ENCODE measurements around the gene OR10G4. TPM values are rescaled to one million over a fixed set of nuclear protein-coding genes. Genes with fewer than 3 reads are reported as not detected.
"Not testable (repeated sequence)": the region's sequence is repeated elsewhere in the genome, so short reads cannot be mapped to it uniquely, and the experiment has no call there.

Gene OR10G4, protein sequence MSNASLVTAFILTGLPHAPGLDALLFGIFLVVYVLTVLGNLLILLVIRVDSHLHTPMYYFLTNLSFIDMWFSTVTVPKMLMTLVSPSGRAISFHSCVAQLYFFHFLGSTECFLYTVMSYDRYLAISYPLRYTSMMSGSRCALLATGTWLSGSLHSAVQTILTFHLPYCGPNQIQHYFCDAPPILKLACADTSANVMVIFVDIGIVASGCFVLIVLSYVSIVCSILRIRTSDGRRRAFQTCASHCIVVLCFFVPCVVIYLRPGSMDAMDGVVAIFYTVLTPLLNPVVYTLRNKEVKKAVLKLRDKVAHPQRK
- not detected for total RNA-seq

DNA sequence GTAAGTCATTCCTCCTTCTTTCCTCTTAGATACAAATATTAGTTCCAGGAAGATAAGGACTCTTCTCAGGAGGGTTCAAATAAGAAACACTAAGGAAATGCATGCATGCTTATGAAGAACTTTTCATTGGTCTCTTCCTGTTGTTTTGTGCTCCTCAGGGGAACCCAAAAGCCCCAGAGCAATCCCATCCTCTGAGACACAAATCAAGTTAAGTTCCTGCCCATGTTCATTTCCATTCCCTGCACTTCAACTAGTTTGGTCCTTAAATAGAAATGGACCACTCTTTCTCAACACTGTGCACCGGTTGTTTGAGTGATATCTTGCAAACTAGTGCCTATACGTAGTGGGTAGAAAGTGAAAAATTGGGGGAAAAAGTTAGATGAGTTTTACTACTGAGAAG, at the start of gene OR10G4:
Gene OR10G4 (plus strand): TSS at position 301 of the 400 bp plus-strand sequence. CDS start 2,578 bp downstream, outside the sequence.
- no peaks in the 10 kb centered on the region for H3K9me3 Mint-ChIP-seq
- peak within 1 kb of the TSS in 1 of 2 donors; percentile 5 for H3K27ac Mint-ChIP-seq
- no peak for DNase-seq (ENCODE audit: low spot score in 2 of 2)
- H3K36me3 Mint-ChIP-seq = no peaks in the 10 kb centered on the region
- no peak for ATAC-seq

DNA sequence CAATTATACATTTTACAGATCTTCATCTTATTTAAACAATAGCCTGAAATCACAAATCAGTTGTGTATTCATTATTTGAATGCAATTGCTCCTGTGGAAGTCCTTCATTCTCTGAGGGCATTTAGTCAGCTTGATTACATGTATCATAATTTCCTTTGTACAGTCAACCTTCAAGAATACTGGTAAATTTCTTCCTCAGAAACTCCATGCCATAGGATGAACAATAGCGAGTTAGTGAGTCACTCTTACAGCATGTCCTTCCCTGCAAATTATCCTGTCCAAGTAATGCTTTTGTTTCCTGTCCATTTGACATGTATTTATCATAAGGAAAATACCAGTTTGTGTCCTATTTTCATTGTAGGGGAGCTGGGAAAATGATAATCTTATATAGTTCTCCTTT, 39.0 kb upstream of the OR10G4 start:
- peaks cover 0 to 5% of the 10 kb centered on the region in 2 donors for H3K9me3 Mint-ChIP-seq
- H3K36me3 Mint-ChIP-seq = no peaks in the 10 kb centered on the region

DNA sequence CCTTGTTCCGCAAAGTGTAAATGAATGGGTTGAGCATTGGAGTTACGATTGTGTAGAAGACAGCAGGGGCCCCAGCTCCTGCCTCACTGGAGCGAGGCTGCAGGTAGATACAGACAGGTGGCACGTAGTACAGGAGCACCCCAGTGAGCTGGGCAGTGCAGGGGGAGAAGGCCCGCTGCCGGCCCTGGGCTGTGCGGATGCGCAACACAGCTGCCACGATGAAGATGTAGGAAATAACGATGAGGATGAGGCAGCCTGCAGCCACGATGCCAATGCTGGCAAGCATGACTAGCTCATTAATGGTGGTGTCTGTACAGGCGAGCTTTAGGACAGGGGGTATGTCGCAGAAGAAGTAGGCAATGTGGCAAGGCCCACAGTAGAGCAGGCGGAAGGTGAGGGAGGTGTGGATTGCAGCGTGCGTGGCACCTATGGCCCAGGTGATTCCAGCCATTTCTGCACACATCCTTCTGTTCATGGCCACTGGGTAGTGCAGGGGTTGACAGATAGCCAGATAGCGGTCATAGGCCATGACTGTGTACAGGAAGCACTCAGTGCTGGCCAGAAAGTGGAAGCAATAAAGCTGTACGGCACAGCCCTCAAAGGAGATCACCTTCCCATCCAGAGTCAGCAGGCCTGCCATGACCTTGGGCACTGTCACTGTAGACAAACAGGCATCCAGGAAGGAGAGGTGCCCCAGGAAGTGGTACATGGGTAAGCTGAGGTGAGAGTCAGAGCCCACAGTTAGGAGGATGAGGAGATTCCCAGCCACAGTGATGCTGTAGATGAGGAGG, 35.8 kb upstream of the OR10G4 start:
- ATAC-seq (no peak), DNase-seq (ENCODE audit: low spot score in 2 of 2) (no peak)
- Mint-ChIP-seq H3K9me3 (peaks cover 0 to 5% of the 10 kb centered on the region in 2 donors), H3K36me3 (no peaks in the 10 kb centered on the region), H3K27ac (no peak overlapping the region)

More for the DNA sequence above, 39.0 kb upstream of the OR10G4 start:
- no peak for ATAC-seq
- H3K27ac Mint-ChIP-seq = no peak overlapping the region
- DNase-seq (ENCODE audit: low spot score in 2 of 2) = no peak

DNA sequence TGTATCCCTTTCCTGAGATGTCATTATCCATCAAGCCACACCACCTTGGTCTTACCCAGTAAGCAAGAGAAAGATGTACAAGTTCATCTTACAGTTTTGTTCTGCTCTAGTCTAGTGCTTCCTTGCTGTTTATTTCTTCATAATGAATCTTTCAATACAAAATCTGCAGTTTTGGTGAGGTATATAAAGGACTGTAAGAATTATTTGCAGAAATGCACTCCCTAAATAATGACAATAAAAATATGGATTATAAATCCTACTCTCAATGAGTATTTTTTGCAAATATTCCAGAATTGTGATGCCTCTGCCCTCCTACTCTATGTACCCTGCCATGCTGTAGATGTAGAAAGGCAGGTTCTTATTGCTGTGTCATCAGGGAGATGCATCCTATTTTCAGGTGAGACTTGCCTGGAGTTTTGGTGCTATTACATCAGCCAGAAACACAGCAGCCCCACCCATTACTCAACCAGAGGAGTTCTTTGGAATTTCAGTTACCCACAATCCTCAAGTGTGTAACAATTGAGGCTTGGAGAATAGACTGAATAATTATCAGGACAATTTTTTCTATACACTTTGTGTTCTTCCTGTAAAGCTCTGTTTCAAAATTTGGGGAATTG, 35.0 kb upstream of the OR10G4 start, which contains the start of gene OR10S1:
Gene OR10S1 (minus strand): TSS at position 51 of the 617 bp plus-strand sequence. CDS start 117 bp downstream, outside the sequence.
- DNase-seq (ENCODE audit: low spot score in 2 of 2) (no peak), ATAC-seq (no peak)
- H3K9me3 Mint-ChIP-seq = peaks cover 4 to 7% of the 10 kb centered on the region in 2 donors
- H3K27ac Mint-ChIP-seq = no peak within 1 kb of the TSS
- H3K36me3 Mint-ChIP-seq = peaks cover 0 to 5% of the 10 kb centered on the region in 2 donors

DNA sequence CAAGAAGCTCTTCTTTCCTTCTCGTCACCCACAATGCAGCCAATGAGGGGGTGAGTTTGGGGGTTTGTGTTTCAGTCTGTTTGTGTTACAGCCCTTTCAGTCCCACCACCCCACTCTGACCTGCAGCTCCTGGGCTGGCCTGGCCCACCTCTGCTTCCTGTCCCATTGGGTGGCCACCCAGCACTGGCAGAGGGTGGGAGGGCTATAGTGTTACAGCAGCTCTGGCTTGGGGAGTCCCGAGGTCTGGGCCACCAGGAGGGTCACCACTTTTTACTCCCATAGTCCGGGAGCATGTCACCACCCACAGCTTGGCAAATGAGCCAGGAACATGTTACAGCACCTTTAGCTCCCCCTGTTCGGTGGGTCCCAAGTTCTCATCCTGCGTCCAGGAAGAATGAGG, 33.5 kb upstream of the OR10G4 start:
- DNase-seq (ENCODE audit: low spot score in 2 of 2) (no peak), ATAC-seq (no peak)
- peaks cover 0 to 12% of the 10 kb centered on the region in 2 donors for H3K36me3 Mint-ChIP-seq
- no peak overlapping the region for H3K27ac Mint-ChIP-seq
- peaks cover 9% of the 10 kb centered on the region in 2 donors for H3K9me3 Mint-ChIP-seq

DNA sequence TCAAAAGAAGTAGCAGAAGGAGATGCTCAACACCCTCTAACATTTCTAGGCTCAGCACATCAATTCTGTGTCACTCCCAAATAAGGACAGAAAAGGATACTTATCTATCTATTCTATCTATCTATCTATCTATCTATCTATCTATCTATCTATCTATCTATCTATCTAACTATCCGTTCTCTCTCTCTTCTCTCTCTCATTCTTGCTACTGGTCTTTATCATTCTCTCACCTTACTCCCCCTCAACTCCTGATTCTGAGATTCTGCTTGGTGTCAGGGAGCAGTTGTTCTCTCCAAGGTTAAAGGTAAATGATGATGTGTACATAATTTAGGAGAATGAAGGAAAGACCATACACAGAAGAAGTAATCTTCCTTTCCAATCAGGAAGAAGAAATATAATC, 17.7 kb upstream of the OR10G4 start, which contains the start of gene OR10G6:
Gene OR10G6 (minus strand): TSS at position 43 of the 400 bp plus-strand sequence. CDS start 0 bp downstream, at position 43.
- DNase-seq (ENCODE audit: low spot score in 2 of 2) (no peak), ATAC-seq (no peak)
- Mint-ChIP-seq H3K9me3 (no peaks in the 10 kb centered on the region), H3K36me3 (no peaks in the 10 kb centered on the region), H3K27ac (no peak within 1 kb of the TSS)

DNA sequence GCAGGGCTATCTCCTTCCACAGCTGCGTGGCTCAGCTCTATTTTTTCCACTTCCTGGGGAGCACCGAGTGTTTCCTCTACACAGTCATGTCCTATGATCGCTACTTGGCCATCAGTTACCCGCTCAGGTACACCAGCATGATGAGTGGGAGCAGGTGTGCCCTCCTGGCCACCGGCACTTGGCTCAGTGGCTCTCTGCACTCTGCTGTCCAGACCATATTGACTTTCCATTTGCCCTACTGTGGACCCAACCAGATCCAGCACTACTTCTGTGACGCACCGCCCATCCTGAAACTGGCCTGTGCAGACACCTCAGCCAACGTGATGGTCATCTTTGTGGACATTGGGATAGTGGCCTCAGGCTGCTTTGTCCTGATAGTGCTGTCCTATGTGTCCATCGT, 3.0 kb downstream of the OR10G4 start:
- H3K27ac Mint-ChIP-seq; ATAC-seq; H3K36me3 Mint-ChIP-seq; H3K9me3 Mint-ChIP-seq; DNase-seq (ENCODE audit: low spot score in 2 of 2): not testable (repeated sequence)

DNA sequence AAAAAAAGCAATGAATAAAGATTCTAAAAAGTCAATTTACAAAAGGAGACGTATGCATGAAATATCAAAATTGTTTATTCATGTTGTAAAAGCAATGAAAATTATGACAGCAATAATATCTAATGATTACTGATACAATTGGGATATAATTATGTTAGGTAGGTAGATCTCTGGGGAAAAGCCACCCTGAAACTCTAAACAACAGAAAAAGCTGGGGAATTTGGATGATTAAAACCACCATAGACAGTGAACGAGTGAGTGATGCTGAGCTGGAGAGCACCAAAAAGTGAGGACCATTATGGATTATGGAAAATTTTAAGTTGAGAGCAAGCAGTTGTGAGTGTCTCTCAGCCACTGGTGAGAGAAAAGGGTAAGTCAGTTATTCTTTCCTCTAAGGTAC, 13.7 kb downstream of the OR10G4 start, which contains the start of gene OR10G8:
Gene OR10G8 (plus strand): TSS at position 301 of the 400 bp plus-strand sequence. CDS start 2,825 bp downstream, outside the sequence.
- peak in 1 of 2 donors; percentile 20 for ATAC-seq
- no peaks in the 10 kb centered on the region for H3K9me3 Mint-ChIP-seq
- no peaks in the 10 kb centered on the region for H3K36me3 Mint-ChIP-seq
- no peak within 1 kb of the TSS for H3K27ac Mint-ChIP-seq
- no peak for DNase-seq (ENCODE audit: low spot score in 2 of 2)

DNA sequence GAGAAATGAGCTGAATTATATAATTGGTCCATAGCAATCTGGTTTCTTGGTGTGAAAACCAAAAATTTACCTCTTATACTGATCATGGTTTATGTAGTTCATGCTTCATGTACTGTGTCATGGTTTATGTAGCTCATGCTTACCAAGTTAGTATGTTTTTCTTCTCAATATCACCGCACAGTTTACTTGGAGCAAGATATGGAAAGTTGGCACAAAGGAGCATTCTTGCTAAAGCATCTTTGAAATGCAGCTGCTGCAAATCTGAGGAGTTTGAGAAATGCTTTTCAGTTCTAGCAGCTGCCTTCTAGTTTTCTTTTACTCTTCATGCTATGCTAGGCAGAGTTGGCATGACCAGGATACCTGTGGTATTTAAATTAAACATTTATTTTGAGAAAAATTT, 23.9 kb downstream of the OR10G4 start:
- no peak for DNase-seq (ENCODE audit: low spot score in 2 of 2)
- no peaks in the 10 kb centered on the region for H3K9me3 Mint-ChIP-seq
- no peaks in the 10 kb centered on the region for H3K36me3 Mint-ChIP-seq
- H3K27ac Mint-ChIP-seq = no peak overlapping the region
- no peak for ATAC-seq

DNA sequence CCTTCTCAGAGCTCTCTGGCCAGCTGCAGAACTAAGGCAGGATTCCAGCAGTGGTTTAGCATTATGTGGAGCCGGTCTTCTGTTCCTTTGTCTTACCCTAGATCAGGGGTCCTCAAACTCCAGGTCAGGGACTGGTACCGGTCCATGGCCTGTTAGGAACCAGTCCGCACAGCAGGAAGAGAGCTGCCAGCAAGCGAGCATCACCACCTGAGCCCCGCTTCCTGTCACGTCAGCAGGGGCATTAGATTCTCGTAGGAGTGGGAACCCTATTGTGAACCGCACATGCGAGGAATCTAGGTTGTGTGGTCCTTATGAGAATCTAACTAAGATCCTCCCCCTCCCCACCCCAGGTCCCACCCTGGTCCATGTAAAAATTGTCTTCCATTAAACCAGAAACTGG, 26.8 kb downstream of the OR10G4 start:
- no peaks in the 10 kb centered on the region for H3K9me3 Mint-ChIP-seq
- H3K36me3 Mint-ChIP-seq = no peaks in the 10 kb centered on the region
- no peak overlapping the region for H3K27ac Mint-ChIP-seq
- DNase-seq (ENCODE audit: low spot score in 2 of 2) (no peak), ATAC-seq (no peak)

DNA sequence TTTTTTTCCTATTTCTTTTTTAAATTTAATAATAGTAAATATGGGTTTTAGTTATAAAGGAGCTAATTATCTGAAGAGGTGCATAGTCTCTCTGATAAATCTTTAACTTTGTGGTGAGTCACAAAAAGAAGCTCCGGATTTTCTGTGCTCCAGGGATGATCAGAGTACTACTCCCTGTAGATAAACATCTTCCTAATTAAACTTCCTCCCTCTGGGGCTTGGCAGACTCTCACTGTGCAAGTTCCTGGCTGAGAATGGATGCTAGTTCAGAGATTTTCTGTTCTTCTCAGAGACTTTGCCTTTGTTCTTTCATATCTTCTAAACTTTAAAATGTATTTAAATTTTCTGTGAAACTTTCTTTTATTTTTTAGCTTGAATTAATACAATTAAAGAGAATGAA, 28.5 kb downstream of the OR10G4 start, which contains the start of gene OR10G7:
Gene OR10G7 (minus strand): TSS at position 72 of the 400 bp plus-strand sequence. CDS start 2,324 bp downstream, outside the sequence.
- DNase-seq (ENCODE audit: low spot score in 2 of 2) (no peak), ATAC-seq (no peak)
- no peaks in the 10 kb centered on the region for H3K36me3 Mint-ChIP-seq
- no peaks in the 10 kb centered on the region for H3K9me3 Mint-ChIP-seq
- no peak within 1 kb of the TSS for H3K27ac Mint-ChIP-seq

DNA sequence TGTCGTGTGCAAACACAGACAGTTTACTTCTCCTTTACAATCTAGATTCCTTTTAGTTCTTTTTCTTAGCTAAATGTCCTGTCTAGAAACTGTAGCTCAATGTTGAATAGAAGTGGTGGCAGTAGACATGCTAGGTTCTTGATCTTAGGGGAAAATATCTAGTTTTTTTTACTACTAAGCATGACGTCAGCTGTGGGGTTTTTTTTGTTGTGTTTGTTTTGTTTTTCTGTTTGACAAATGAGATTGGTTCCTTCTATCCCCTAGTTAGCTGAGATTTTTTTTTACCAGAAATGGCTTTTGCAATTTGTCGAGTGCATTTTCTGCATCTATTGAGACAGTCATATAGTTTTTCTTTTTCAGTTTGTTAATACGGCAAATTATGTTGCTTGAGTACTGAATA, 30.6 kb downstream of the OR10G4 start:
- DNase-seq (ENCODE audit: low spot score in 2 of 2) = no peak
- Mint-ChIP-seq H3K9me3 (no peaks in the 10 kb centered on the region), H3K36me3 (no peaks in the 10 kb centered on the region), H3K27ac (no peak overlapping the region)
- ATAC-seq = no peak

DNA sequence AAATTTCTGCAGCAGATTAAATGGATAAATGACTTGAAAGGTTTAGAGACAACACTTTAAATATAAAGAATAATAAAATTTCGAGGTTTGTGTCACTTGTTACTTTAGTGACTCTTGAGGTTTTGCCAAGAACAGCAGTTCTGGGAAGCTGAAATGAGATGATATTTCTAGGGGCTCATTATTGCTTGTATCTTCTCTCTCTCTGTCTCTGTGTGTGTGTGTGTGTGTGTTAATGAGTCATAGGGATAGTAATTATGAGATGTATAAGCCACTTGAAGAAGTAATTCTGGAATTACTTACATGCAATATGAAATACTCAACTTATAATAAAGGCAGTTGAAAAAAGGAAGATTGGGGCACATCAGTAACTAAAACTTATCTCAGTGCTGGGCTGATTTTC, 38.0 kb downstream of the OR10G4 start:
- no peaks in the 10 kb centered on the region for H3K36me3 Mint-ChIP-seq
- peak in 1 of 2 donors; percentile 86 for ATAC-seq
- no peak for DNase-seq (ENCODE audit: low spot score in 2 of 2)
- no peak overlapping the region for H3K27ac Mint-ChIP-seq
- no peaks in the 10 kb centered on the region for H3K9me3 Mint-ChIP-seq

DNA sequence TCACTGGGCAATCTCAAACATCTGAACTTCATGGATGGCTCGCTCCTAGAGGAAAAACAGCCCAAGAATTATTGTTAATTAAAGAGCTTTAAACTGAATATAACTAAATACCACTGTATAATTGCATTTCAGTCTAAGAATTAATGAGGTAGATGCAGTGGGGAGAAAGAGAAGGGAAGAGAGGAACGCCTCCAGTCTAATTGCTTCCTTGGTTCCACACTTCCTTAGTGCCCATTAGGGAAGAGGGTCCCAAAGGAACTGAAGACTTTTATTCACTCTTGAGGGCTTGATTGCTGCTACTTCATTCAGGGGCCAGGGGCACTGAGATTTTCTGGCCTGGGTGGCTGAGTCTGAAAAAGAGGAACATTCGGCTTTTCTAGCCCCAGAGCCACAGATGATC, 40.2 kb downstream of the OR10G4 start:
- no peaks in the 10 kb centered on the region for H3K9me3 Mint-ChIP-seq
- H3K27ac Mint-ChIP-seq = no peak overlapping the region
- DNase-seq (ENCODE audit: low spot score in 2 of 2) (no peak), ATAC-seq (no peak)
- H3K36me3 Mint-ChIP-seq = no peaks in the 10 kb centered on the region
